Esophagus squamous epithelium (tissue), 5 donors: Measurements from ENCODE around the gene ZNF488. TPM values are rescaled to one million over a fixed set of nuclear protein-coding genes. Genes with fewer than 3 reads are reported as not detected.

Experiments used
- DNase-seq: peaks from one replicate; lab custom pipeline; 2025; lab: John Stamatoyannopoulos, UW
- H3K27ac ChIP-seq, 4 donors: fragments of 200-600 bp; sonication (generic); one replicate each; pipeline ENCODE4 v1.5.1; 2016 to 2019; ENCODE audit warnings: mild to moderate bottlenecking in 1 of 4
- H3K27me3 ChIP-seq, 4 donors: fragments of 200-600 bp; sonication (generic); 1 replicate in 3 of 4; 2 replicates in 1 of 4; pipeline versions ENCODE4 v1.5.1 to v1.6.0; 2017 to 2021; ENCODE audit warnings: antibody characterized with exemption in 1 of 4
- H3K36me3 ChIP-seq, 3 donors: fragments of 200-600 bp; sonication (generic); one replicate each; pipeline ENCODE4 v1.5.1; 2016 to 2019
- H3K4me1 ChIP-seq, 3 donors: fragments of 200-600 bp; sonication (generic); one replicate each; pipeline ENCODE4 v1.5.1; 2017 to 2019
- H3K4me3 ChIP-seq, 4 donors: fragments of 200-600 bp; sonication (generic); 1 replicate in 3 of 4; 2 replicates in 1 of 4; pipeline ENCODE4 v1.5.1; 2016 to 2019; ENCODE audit warnings: mild to moderate bottlenecking in 2 of 4, moderate library complexity in 1 of 4
- H3K9me3 ChIP-seq, 3 donors: fragments of 200-600 bp; sonication (generic); one replicate each; pipeline ENCODE4 v1.5.1; 2016 to 2019
- POLR2A ChIP-seq, 4 donors: fragments of 450-650 bp; IDR thresholded peaks; one replicate each; pipeline ENCODE4 v1.6.1; 2017; ENCODE audit warnings: antibody characterized with exemption in 4 of 4, mild to moderate bottlenecking in 4 of 4, moderate library complexity in 3 of 4
- WGBS, 2 donors: methylation state at CpG; one replicate each; pipeline ENCODE4 v1.1.5; 2018; 5-methylcytosine and 5-hydroxymethylcytosine counted together
- intact Hi-C: fragments of 100-400 bp; cut with DNase I; formaldehyde crosslinking; loops from one replicate; pipeline ENCODE4 v1.15.0; 2022
- total RNA-seq, 4 donors: library from RNA; depleted of rRNA; stranded (reverse); fragments of >200 nt; gene quantifications; one replicate each; pipeline ENCODE4 v1.1.0, GENCODE V29; 2016
- TF ChIP-seq, protein P1 (sequence below), 6 experiments: fragments of 450-650 bp in 4 of 6; fragments of 200-600 bp in 2 of 6; sonication (generic) in 2 of 6; IDR thresholded peaks; one replicate each; pipeline ENCODE4 v1.5.1; 2016 to 2019; ENCODE audit warnings: antibody characterized with exemption in 6 of 6, mild to moderate bottlenecking in 4 of 6, moderate library complexity in 4 of 6
- donor health status: DM: yes; HTN: yes; CAD: no.

The ZNF488 gene
- total RNA-seq, 4 donors from 2014 or later = 0.29 to 1.4 (median 0.73) TPM

DNA sequence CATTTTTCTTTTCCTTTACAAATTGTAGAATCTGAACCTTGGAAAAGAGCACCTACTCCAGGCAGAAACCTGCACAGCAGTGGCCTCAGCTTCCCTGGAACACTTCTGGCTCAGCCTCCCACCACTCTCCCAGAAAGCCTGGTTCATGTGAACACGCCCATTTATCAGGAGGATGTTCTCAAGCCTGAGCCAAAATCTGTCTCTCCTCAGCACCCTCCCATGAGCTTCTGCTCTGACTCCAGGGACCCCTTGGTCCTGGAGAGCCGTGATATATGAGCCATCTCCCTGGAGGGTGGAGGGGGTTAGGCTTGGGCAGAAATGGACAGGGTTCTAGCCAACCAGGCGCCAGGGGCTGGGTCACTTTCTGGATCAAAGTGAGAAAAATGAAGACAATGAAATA, 51.7 kb downstream of the ZNF488 start:
- no peak for DNase-seq
- intact Hi-C loops = no loop called here
- H3K4me3 ChIP-seq = no peak overlapping the region
- peaks cover 0 to 20% (median 0%) of the 10 kb centered on the region in 4 donors for H3K27me3 ChIP-seq
- no peaks in the 10 kb centered on the region for H3K9me3 ChIP-seq
- no peaks in the 10 kb centered on the region for H3K4me1 ChIP-seq
- TF ChIP-seq, protein P1, sequence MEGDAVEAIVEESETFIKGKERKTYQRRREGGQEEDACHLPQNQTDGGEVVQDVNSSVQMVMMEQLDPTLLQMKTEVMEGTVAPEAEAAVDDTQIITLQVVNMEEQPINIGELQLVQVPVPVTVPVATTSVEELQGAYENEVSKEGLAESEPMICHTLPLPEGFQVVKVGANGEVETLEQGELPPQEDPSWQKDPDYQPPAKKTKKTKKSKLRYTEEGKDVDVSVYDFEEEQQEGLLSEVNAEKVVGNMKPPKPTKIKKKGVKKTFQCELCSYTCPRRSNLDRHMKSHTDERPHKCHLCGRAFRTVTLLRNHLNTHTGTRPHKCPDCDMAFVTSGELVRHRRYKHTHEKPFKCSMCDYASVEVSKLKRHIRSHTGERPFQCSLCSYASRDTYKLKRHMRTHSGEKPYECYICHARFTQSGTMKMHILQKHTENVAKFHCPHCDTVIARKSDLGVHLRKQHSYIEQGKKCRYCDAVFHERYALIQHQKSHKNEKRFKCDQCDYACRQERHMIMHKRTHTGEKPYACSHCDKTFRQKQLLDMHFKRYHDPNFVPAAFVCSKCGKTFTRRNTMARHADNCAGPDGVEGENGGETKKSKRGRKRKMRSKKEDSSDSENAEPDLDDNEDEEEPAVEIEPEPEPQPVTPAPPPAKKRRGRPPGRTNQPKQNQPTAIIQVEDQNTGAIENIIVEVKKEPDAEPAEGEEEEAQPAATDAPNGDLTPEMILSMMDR (IDR thresholded peaks at IDR 0.05) = no peak
- TF ChIP-seq POLR2A (IDR thresholded peaks at IDR 0.05) = no peak
- H3K27ac ChIP-seq = no peak overlapping the region
- 68 to 71% methylated on average over 2 to 3 of the region's 3 CpGs for WGBS, 2 donors
- H3K36me3 ChIP-seq = no peaks in the 10 kb centered on the region

DNA sequence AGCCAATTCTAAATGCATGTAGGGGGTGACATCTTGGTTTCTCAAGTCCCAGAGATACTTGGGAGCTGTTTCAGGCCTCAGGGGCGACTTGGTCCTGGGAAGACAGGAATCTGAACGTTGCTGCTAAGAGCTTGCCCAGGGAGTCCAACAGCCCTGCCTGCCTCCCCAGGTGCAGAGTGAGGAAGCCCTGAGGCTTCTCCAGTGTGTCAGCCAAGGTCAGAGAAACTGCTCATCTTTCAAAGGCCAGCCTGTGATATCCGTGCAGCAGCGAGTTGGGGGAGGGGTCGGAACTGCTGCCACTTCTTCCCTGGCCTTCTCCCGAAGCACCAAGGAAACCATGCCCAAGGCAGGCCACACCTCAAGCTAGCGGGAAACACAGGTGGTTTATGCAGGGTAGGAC, 52.1 kb downstream of the ZNF488 start:
- H3K4me3 ChIP-seq = no peak overlapping the region
- intact Hi-C loops = no loop called here
- H3K27ac ChIP-seq = no peak overlapping the region
- DNase-seq = no peak
- no peaks in the 10 kb centered on the region for H3K9me3 ChIP-seq
- no peak for TF ChIP-seq POLR2A (IDR thresholded peaks at IDR 0.05)
- TF ChIP-seq, protein P1 (IDR thresholded peaks at IDR 0.05) = no peak
- H3K27me3 ChIP-seq = peaks cover 0 to 20% (median 0%) of the 10 kb centered on the region in 4 donors
- H3K36me3 ChIP-seq = no peaks in the 10 kb centered on the region
- no peaks in the 10 kb centered on the region for H3K4me1 ChIP-seq
- 47 to 74% methylated on average over 2 to 3 of the region's 7 CpGs for WGBS, 2 donors

DNA sequence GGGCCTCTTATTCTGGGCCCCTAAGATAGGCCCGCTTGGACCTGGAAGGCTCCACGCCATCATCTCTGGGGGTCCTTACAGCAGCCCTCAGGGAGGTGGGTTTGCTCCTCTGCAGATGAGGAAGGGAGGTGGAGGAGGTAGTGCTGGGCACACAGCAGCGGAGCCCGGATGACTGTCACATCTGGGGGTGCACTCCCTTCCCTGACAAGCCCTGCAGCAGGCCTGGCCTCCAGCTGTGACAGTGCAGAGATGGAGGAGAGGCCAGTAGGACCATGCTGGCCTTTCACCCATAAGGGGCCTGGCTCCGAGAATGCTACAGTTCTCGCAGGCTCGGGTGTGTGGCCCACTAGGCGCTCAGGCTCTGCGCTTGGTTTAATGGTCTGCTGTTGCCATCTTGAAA, 52.6 kb downstream of the ZNF488 start:
- WGBS, 2 donors = 92 to 100% methylated on average over 2 to 5 of the region's 9 CpGs
- Histone ChIP-seq H3K4me3 (no peak overlapping the region), H3K4me1 (peaks cover 0 to 1% (median 0%) of the 10 kb centered on the region in 3 donors), H3K9me3 (no peaks in the 10 kb centered on the region), H3K36me3 (no peaks in the 10 kb centered on the region), H3K27ac (no peak overlapping the region), H3K27me3 (peaks cover 0 to 20% (median 0%) of the 10 kb centered on the region in 4 donors)
- intact Hi-C loops = no loop called here
- no peak for DNase-seq
- TF ChIP-seq, protein P1 (IDR thresholded peaks at IDR 0.05) = no peak
- TF ChIP-seq POLR2A (IDR thresholded peaks at IDR 0.05) = no peak

DNA sequence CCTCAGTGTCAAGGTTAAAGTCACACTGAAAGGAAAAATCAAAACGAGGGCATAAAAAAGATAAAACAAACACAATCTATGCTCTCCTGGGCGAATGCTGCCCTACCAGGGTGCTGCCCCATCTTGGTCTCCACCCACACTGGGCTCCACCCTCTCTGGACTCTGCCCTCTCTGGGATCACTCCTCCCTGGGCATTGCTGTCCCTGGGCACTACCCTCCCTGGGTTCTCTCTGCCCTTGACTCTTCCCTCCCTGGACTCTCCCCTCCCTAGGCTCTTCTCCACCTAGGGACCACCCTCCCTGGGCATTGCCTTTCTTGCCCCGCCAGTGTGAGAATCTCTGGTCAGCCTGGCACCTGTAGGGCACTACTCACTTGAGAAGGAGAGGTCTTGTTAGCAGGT, 53.3 kb downstream of the ZNF488 start:
- Histone ChIP-seq H3K4me3 (no peak overlapping the region), H3K4me1 (peaks cover 0 to 8% (median 0%) of the 10 kb centered on the region in 3 donors), H3K27me3 (peaks cover 0 to 13% (median 0%) of the 10 kb centered on the region in 4 donors), H3K9me3 (no peaks in the 10 kb centered on the region), H3K27ac (no peak overlapping the region), H3K36me3 (no peaks in the 10 kb centered on the region)
- TF ChIP-seq, protein P1 (IDR thresholded peaks at IDR 0.05) = no peak
- DNase-seq = no peak
- 60 to 81% methylated on average over 3 of the region's 3 CpGs for WGBS, 2 donors
- intact Hi-C loops = no loop called here

DNA sequence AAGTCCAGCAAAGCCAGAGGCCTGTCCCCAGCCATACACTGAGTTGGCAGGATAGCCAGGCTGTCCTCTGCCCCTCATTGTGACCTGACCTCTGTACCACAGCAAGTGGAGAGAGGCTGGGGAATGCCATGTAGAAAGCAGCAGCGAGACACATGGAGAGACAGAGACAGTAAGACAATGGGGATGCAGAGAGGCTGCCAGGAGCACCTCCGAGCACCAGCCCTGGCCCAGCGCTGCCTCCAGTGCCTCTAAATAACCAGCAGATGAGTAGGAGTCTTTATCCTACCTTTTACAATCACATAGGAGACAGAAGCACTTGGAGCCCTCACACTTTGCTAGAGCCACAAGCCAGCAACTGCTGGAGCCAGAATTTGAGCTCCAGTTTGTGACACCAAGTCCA, 53.7 kb downstream of the ZNF488 start:
- Histone ChIP-seq H3K27ac (no peak overlapping the region), H3K9me3 (no peaks in the 10 kb centered on the region), H3K27me3 (peaks cover 0 to 15% (median 0%) of the 10 kb centered on the region in 4 donors), H3K36me3 (no peaks in the 10 kb centered on the region), H3K4me1 (peaks cover 0 to 9% (median 0%) of the 10 kb centered on the region in 3 donors), H3K4me3 (no peak overlapping the region)
- intact Hi-C loops = no loop called here
- WGBS, 2 donors = 91 to 93% methylated on average over 3 of the region's 3 CpGs
- no peak for DNase-seq
- TF ChIP-seq, protein P1 (IDR thresholded peaks at IDR 0.05) = no peak
- TF ChIP-seq POLR2A (IDR thresholded peaks at IDR 0.05) = no peak
